ENCODE measurements around the gene MXD4.
"Not testable (repeated sequence)": the region's sequence is repeated elsewhere in the genome, so short reads cannot be mapped to it uniquely, and the experiment has no call there.

MXD4 gene

GRCh38 chr4:2249526-2250356 is 12.2 kb downstream of the MXD4 start:
- DNase-seq, result no peak

GRCh38 chr4:2248821-2249261 is 13.1 kb downstream of the MXD4 start:
- no peak for DNase-seq

- DNase-seq, result no peak
Measured at GRCh38 chr4:2248044-2248780, 13.7 kb downstream of the MXD4 start.

GRCh38 chr4:2247128-2248043 is 14.5 kb downstream of the MXD4 start:
- no peak for DNase-seq

- DNase-seq, result no peak
Measured at GRCh38 chr4:2246384-2247127, 15.4 kb downstream of the MXD4 start.

GRCh38 chr4:2245787-2246275 is 16.1 kb downstream of the MXD4 start:
- DNase-seq, result no peak

- DNase-seq, result no peak
Measured at GRCh38 chr4:2245057-2245786, 16.7 kb downstream of the MXD4 start.

- DNase-seq, result no peak
Measured at GRCh38 chr4:2243681-2244380, 18.1 kb downstream of the MXD4 start.

GRCh38 chr4:2241410-2242353 is 20.2 kb downstream of the MXD4 start, which contains the start of the genes HAUS3 and POLN:
HAUS3 (minus strand) TSS chr4:2242121; CDS start chr4:2240946, 1,175 bp downstream.
POLN (minus strand) TSS chr4:2242121; CDS start chr4:2229231, 12,890 bp downstream.
- peak; percentile 74 for DNase-seq

- no peak for DNase-seq
Measured at GRCh38 chr4:2241003-2241402, 20.9 kb downstream of the MXD4 start.

GRCh38 chr4:2236944-2237666 is 24.8 kb downstream of the MXD4 start:
- no peak for DNase-seq

- DNase-seq, result no peak
Measured at GRCh38 chr4:2231082-2231481, 30.8 kb downstream of the MXD4 start.

GRCh38 chr4:2226261-2226660 is 35.6 kb downstream of the MXD4 start:
- DNase-seq, result no peak

- peak; percentile 36 for DNase-seq
Measured at GRCh38 chr4:2222838-2223237, 39.1 kb downstream of the MXD4 start.

GRCh38 chr4:2221378-2221777 is 40.5 kb downstream of the MXD4 start:
- DNase-seq, result not testable (repeated sequence)

- DNase-seq, result peak; percentile 24
Measured at GRCh38 chr4:2220016-2220630, 41.8 kb downstream of the MXD4 start.

GRCh38 chr4:2219233-2219760 is 42.6 kb downstream of the MXD4 start:
- DNase-seq, result no peak

- DNase-seq, result no peak
Measured at GRCh38 chr4:2218436-2218835, 43.5 kb downstream of the MXD4 start.
